Measurements from ENCODE around the gene ACTN3. TPM values are rescaled to one million over a fixed set of nuclear protein-coding genes. Genes with fewer than 3 reads are reported as not detected.

The ACTN3 gene
- 0.16 TPM in 1 of 2 replicates, not detected in the other for total RNA-seq (2022)
- Bru-seq, nascent RNA: percentile 8 among the genes with signal in this experiment
- BruChase-seq, experiment 1, labeled RNA remaining after a 2-hour chase: percentile 11 among the genes with signal in this experiment
- BruChase-seq, experiment 2, labeled RNA remaining after a 6-hour chase: percentile 21 among the genes with signal in this experiment
- long read RNA-seq, partial matches to known transcripts: 0 of 1 reads
- long read RNA-seq, other reads (novel, unspliced or antisense): 1 of 1 reads

GRCh38 chr11:66546368-66546965, at the start of gene ACTN3:
TSS of gene ACTN3 (plus strand) at chr11:66546903. CDS start at chr11:66546938, 35 bp downstream.
- BruUV-seq (replicated peaks): no TSS peak
- peak within 1 kb of the TSS; percentile 59 for H3K4me3 ChIP-seq (ENCODE audit: low read depth, low read length)
- no peaks in the 10 kb centered on the region for H3K36me3 ChIP-seq (ENCODE audit: control insufficient read depth, insufficient read depth, low read length)
- H3K9me3 ChIP-seq: no peaks in the 10 kb centered on the region
- Mint-ChIP-seq H3K4me1 (ENCODE audit: low read depth, unreplicated experiment) (peaks cover 15% of the 10 kb centered on the region), H3K36me3 (ENCODE audit: insufficient read depth, unreplicated experiment) (peaks cover 11% of the 10 kb centered on the region), H3K4me3 (ENCODE audit: unreplicated experiment) (peak within 1 kb of the TSS; percentile 84), H3K27me3 (ENCODE audit: insufficient read depth, unreplicated experiment) (no peaks in the 10 kb centered on the region), H3K9me3 (ENCODE audit: unreplicated experiment) (no peaks in the 10 kb centered on the region), H3K27ac (ENCODE audit: unreplicated experiment) (peak within 1 kb of the TSS; percentile 60)
- H3K27me3 ChIP-seq (replicated peaks; ENCODE audit: control insufficient read depth, insufficient read depth, low read length): no peaks in the 10 kb centered on the region
- peaks cover 27% of the 10 kb centered on the region for H3K4me1 ChIP-seq
- ChIA-PET POLR2A (interaction anchor here (0.5 to 1.9 kb wide), 14 partner anchors 11 to 297 kb away, joined by 3 to 31 read pairs (median 5); partner anchors contain the start of genes CCDC87, DPP3, PELI3 and RBM14), CTCF (interaction anchor here (0.7 to 2.2 kb wide), 6 partner anchors 44 to 137 kb away, joined by 3 to 31 read pairs (median 6); partner anchors contain the start of genes CCDC87, CCS, DPP3 and RBM4B)
- intact Hi-C loops (cut with micrococcal nuclease; ENCODE audit: unreplicated experiment): loop anchor here (1.0 to 5.0 kb wide), 4 partner anchors 46 to 131 kb away; partner anchors contain the start of genes CCDC87, CCS, DPP3 and RBM14
- no peak for TF ChIP-seq CTCF (IDR thresholded peaks at IDR 0.05; ENCODE audit: insufficient read depth in 1 of 2, low read depth in 1 of 2, low read length in 1 of 2, severe bottlenecking in 1 of 2, unreplicated experiment in 1 of 2)
- DNase-seq: no peak

GRCh38 chr11:66497206-66497605, 49.5 kb upstream of the ACTN3 start:
- Histone ChIP-seq H3K4me3 (ENCODE audit: low read depth, low read length) (no peak overlapping the region), H3K9me3 (no peaks in the 10 kb centered on the region), H3K36me3 (ENCODE audit: control insufficient read depth, insufficient read depth, low read length) (peaks cover 3% of the 10 kb centered on the region), H3K4me1 (peaks cover 22% of the 10 kb centered on the region), H3K27me3 (replicated peaks; ENCODE audit: control insufficient read depth, insufficient read depth, low read length) (no peaks in the 10 kb centered on the region)
- intact Hi-C loops (cut with micrococcal nuclease; ENCODE audit: unreplicated experiment): no loop called here
- ChIA-PET CTCF (no interaction called here), POLR2A (interaction anchor here (0.6 kb wide), 1 partner anchor 8 kb away, joined by 3 read pairs; no protein-coding TSS in a partner anchor)
- peak in 1 of 2 experiments; percentile 3 for TF ChIP-seq CTCF (IDR thresholded peaks at IDR 0.05; ENCODE audit: insufficient read depth in 1 of 2, low read depth in 1 of 2, low read length in 1 of 2, severe bottlenecking in 1 of 2, unreplicated experiment in 1 of 2)
- H3K27ac Mint-ChIP-seq (ENCODE audit: unreplicated experiment): no peak overlapping the region
- H3K4me1 Mint-ChIP-seq (ENCODE audit: low read depth, unreplicated experiment): no peaks in the 10 kb centered on the region
- no peaks in the 10 kb centered on the region for H3K27me3 Mint-ChIP-seq (ENCODE audit: insufficient read depth, unreplicated experiment)
- no peak for DNase-seq
- no peaks in the 10 kb centered on the region for H3K9me3 Mint-ChIP-seq (ENCODE audit: unreplicated experiment)
- H3K36me3 Mint-ChIP-seq (ENCODE audit: insufficient read depth, unreplicated experiment): peaks cover 66% of the 10 kb centered on the region
- no peak overlapping the region for H3K4me3 Mint-ChIP-seq (ENCODE audit: unreplicated experiment)
- no TSS peak for BruUV-seq (replicated peaks)

- H3K27me3 Mint-ChIP-seq (ENCODE audit: insufficient read depth, unreplicated experiment): no peaks in the 10 kb centered on the region
- no peak overlapping the region for H3K4me3 Mint-ChIP-seq (ENCODE audit: unreplicated experiment)
- Histone ChIP-seq H3K27me3 (replicated peaks; ENCODE audit: control insufficient read depth, insufficient read depth, low read length) (no peaks in the 10 kb centered on the region), H3K9me3 (no peaks in the 10 kb centered on the region), H3K4me3 (ENCODE audit: low read depth, low read length) (no peak overlapping the region), H3K36me3 (ENCODE audit: control insufficient read depth, insufficient read depth, low read length) (peaks cover 2% of the 10 kb centered on the region), H3K4me1 (peaks cover 13% of the 10 kb centered on the region)
- intact Hi-C loops (cut with micrococcal nuclease; ENCODE audit: unreplicated experiment): no loop called here
- H3K4me1 Mint-ChIP-seq (ENCODE audit: low read depth, unreplicated experiment): no peaks in the 10 kb centered on the region
- H3K27ac Mint-ChIP-seq (ENCODE audit: unreplicated experiment): no peak overlapping the region
- peaks cover 66% of the 10 kb centered on the region for H3K36me3 Mint-ChIP-seq (ENCODE audit: insufficient read depth, unreplicated experiment)
- TF ChIP-seq CTCF (IDR thresholded peaks at IDR 0.05; ENCODE audit: insufficient read depth in 1 of 2, low read depth in 1 of 2, low read length in 1 of 2, severe bottlenecking in 1 of 2, unreplicated experiment in 1 of 2): no peak
- no peak for DNase-seq
- POLR2A ChIA-PET: interaction anchor here (0.6 kb wide), 1 partner anchor 706 kb away, joined by 3 read pairs; no protein-coding TSS in a partner anchor
- H3K9me3 Mint-ChIP-seq (ENCODE audit: unreplicated experiment): no peaks in the 10 kb centered on the region
- no TSS peak for BruUV-seq (replicated peaks)
- CTCF ChIA-PET: no interaction called here
Observed at GRCh38 chr11:66498506-66498905, 48.2 kb upstream of the ACTN3 start.
